GM12878 (cell line): ENCODE data around the gene MEX3D. TPM values are rescaled to one million over a fixed set of nuclear protein-coding genes. Genes with fewer than 3 reads are reported as not detected.

Source experiments
- ATAC-seq: fragments of 200-7000 bp; cut with Tn5 transposase; 3 replicates; pipeline ENCODE4 v1.9.1; 2020; ENCODE audit warnings: mild to moderate bottlenecking, moderate library complexity
- BruUV-seq: library from RNA; stranded (reverse); fragments of 400-500 nt; replicated peaks from 2 replicates; lab custom pipeline; 2021; lab: Mats Ljungman, UMichigan
- CTCF ChIA-PET: fragments of 300-600 bp; sonication (Branson Sonifier 250); formaldehyde crosslinking; extraction: SDS; loops from one replicate; lab custom pipeline; 2021; ENCODE audit warnings: inconsistent platforms; lab: Yijun Ruan, JAX
- POLR2A ChIA-PET: fragments of 350-600 bp; formaldehyde crosslinking; extraction: SDS; loops from one replicate; lab custom pipeline; 2021; ENCODE audit warnings: inconsistent platforms; lab: Charles Lee
- RAD21 ChIA-PET: fragments of 300-600 bp; sonication (Branson Sonifier 250); formaldehyde crosslinking; loops from one replicate; lab custom pipeline; 2023; ENCODE audit warnings: antibody characterized with exemption; ENCODE audit not compliant: unreplicated experiment; lab: Charles Lee
- SMC1A ChIA-PET: fragments of 300-600 bp; sonication (Branson Sonifier 250); formaldehyde crosslinking; loops from one replicate; lab custom pipeline; 2023; ENCODE audit not compliant: unreplicated experiment, uncharacterized antibody; lab: Charles Lee
- DNase-seq: peaks from one replicate; pipeline ENCODE4 v3.0.0-alpha.2; 2011; ENCODE audit warnings: low read depth, low spot score
- FAIRE-seq: peaks from 3 replicates; lab custom pipeline; 2011; peaks lifted over from hg19 to GRCh38; lab: Jason Lieb, UNC
- H2AFZ ChIP-seq: 2 replicates; pipeline ENCODE4 v1.6.0; 2011; ENCODE audit warnings: low read depth, low read length, control low read depth; ENCODE audit not compliant: control insufficient read depth
- H3K27ac ChIP-seq: 2 replicates; pipeline ENCODE4 v1.5.1; 2011; ENCODE audit warnings: control low read depth; ENCODE audit not compliant: control insufficient read depth, insufficient read depth
- H3K27me3 ChIP-seq, 2 experiments: replicated peaks in 1 of 2; 2 replicates each; pipeline versions ENCODE4 v1.6.0 to v1.6.1; 2011; ENCODE audit warnings: low read length in 1 of 2; ENCODE audit not compliant: control insufficient read depth in 2 of 2, insufficient read depth in 2 of 2
- H3K36me3 ChIP-seq, 2 experiments: 2 replicates each; pipeline ENCODE4 v1.5.1; 2011; ENCODE audit warnings: low read length in 1 of 2; ENCODE audit not compliant: control insufficient read depth in 2 of 2, insufficient read depth in 2 of 2
- H3K4me1 ChIP-seq: 2 replicates; pipeline ENCODE4 v1.6.1; 2011; ENCODE audit warnings: mild to moderate bottlenecking, low read length, moderate library complexity, mixed read lengths; ENCODE audit not compliant: control insufficient read depth, insufficient read depth
- H3K4me2 ChIP-seq: 2 replicates; pipeline ENCODE4 v1.6.0; 2011; ENCODE audit warnings: control low read depth; ENCODE audit not compliant: control insufficient read depth, insufficient read depth
- H3K4me3 ChIP-seq: fragments of 200-600 bp; sonication (generic); 2 replicates; pipeline ENCODE4 v1.5.1; 2016
- H3K79me2 ChIP-seq: 2 replicates; pipeline ENCODE4 v1.6.0; 2011; ENCODE audit warnings: low read length; ENCODE audit not compliant: control insufficient read depth, insufficient read depth
- H3K9ac ChIP-seq: 2 replicates; pipeline ENCODE4 v1.8.0; 2011; ENCODE audit warnings: low read length, control low read depth, mixed read lengths; ENCODE audit not compliant: control insufficient read depth, insufficient read depth
- H3K9me3 ChIP-seq: replicated peaks from 3 replicates; pipeline ENCODE4 v1.5.1; 2011; ENCODE audit warnings: mild to moderate bottlenecking, low read length; ENCODE audit not compliant: control insufficient read depth, insufficient read depth
- H4K20me1 ChIP-seq: 2 replicates; pipeline ENCODE4 v1.6.0; 2011; ENCODE audit not compliant: control insufficient read depth, insufficient read depth
- CBFB ChIP-seq: IDR thresholded peaks from 2 replicates; pipeline ENCODE4 v1.6.1; 2016; ENCODE audit warnings: antibody characterized with exemption, low read depth
- CHD2 ChIP-seq: IDR thresholded peaks from 2 replicates; pipeline ENCODE4 v1.6.1; 2011; ENCODE audit warnings: low read depth, low read length, improper control_type of control experiment, borderline replicate concordance
- DPF2 ChIP-seq: fragments of 450-650 bp; IDR thresholded peaks from 2 replicates; pipeline ENCODE4 v1.6.1; 2017; ENCODE audit warnings: mild to moderate bottlenecking
- HDGF ChIP-seq: fragments of 450-650 bp; IDR thresholded peaks from 2 replicates; pipeline ENCODE4 v1.6.1; 2016; ENCODE audit warnings: antibody characterized with exemption
- IKZF1 ChIP-seq: fragments of 450-650 bp; conservative IDR thresholded peaks from 2 replicates; pipeline ENCODE4 v1.6.1; 2017; ENCODE audit warnings: antibody characterized with exemption, mild to moderate bottlenecking
- KDM1A ChIP-seq: fragments of 200-600 bp; sonication (generic); IDR thresholded peaks from 2 replicates; pipeline ENCODE4 v1.6.1; 2016; ENCODE audit warnings: borderline replicate concordance
- RAD51 ChIP-seq: fragments of 450-650 bp; IDR thresholded peaks from 2 replicates; pipeline ENCODE4 v1.6.1; 2016; ENCODE audit warnings: moderate library complexity, mild to moderate bottlenecking, inconsistent platforms
- STAT1 ChIP-seq: fragments of 450-650 bp; conservative IDR thresholded peaks from 2 replicates; pipeline ENCODE4 v1.6.1; 2014; ENCODE audit warnings: antibody characterized with exemption, mild to moderate bottlenecking
- SUPT20H ChIP-seq: IDR thresholded peaks from 2 replicates; pipeline ENCODE4 v1.6.1; 2011; ENCODE audit warnings: low read depth, mild to moderate bottlenecking, low read length, moderate library complexity, borderline replicate concordance; ENCODE audit not compliant: control insufficient read depth
- WGBS: methylation state at CpG from one replicate; pipeline ENCODE4 v1.1.6; 2016; ENCODE audit warnings: low lambda C conversion rate; ENCODE audit not compliant: insufficient replicate concordance, insufficient coverage; ENCODE audit errors: missing lambda C conversion rate; 5-methylcytosine and 5-hydroxymethylcytosine counted together
- in situ Hi-C: fragments of 300-500 bp; cut with MboI; formaldehyde crosslinking; loops from 9 replicates; pipeline ENCODE4 v1.14.3; 2018; ENCODE audit warnings: mixed read lengths
- intact Hi-C: fragments of 100-400 bp; cut with micrococcal nuclease; formaldehyde crosslinking; loops from one replicate; pipeline ENCODE4 v1.14.2; 2022; ENCODE audit not compliant: unreplicated experiment
- polyA plus RNA-seq, 11 experiments: library from polyadenylated mRNA; depleted of rRNA in 4 of 11; unstranded in 6 of 11; stranded (reverse) in 5 of 11; fragments of >200 nt; fragmentation: Nextera tagmentation in 4 of 11; fragmentation: Illumina TruSeq in 1 of 11; extraction: Ambion mirVana in 4 of 11; extraction: Trizol in 1 of 11; gene quantifications; 1 replicate in 1 of 11; 2 replicates in 10 of 11; pipeline versions ENCODE4 v1.2.1 to v1.2.3, GENCODE V29; 2011 to 2016; ENCODE audit warnings: inconsistent platforms in 2 of 11, missing spikeins in 2 of 11, low read depth in 1 of 11
- total RNA-seq, 4 experiments: library from RNA; depleted of rRNA in 3 of 4; stranded (reverse); fragments of >200 nt in 3 of 4; fragmentation: Illumina TruSeq in 1 of 4; extraction: Trizol in 1 of 4; gene quantifications; 2 replicates each; pipeline versions ENCODE4 v1.2.1 to v1.2.3, GENCODE V29; 2013 to 2021
- TF ChIP-seq, protein P1 (sequence below): IDR thresholded peaks from 2 replicates; pipeline ENCODE4 v1.6.1; 2011; ENCODE audit warnings: mild to moderate bottlenecking, low read depth, low read length, moderate library complexity; ENCODE audit not compliant: insufficient replicate concordance
- TF ChIP-seq, protein P2 (sequence below): IDR thresholded peaks from 2 replicates; pipeline ENCODE4 v1.6.1; 2011; ENCODE audit warnings: borderline replicate concordance, low read depth, mild to moderate bottlenecking, moderate library complexity, mixed read lengths, low read length; ENCODE audit not compliant: insufficient read depth; ENCODE audit errors: extremely low read length

The MEX3D gene
- total and polyA plus RNA-seq, 10 of the 15 experiments (the other 5 are each of a cell fraction or from before 2014, with no cell fraction given), result 0.18 to 6.8 (median 0.81) TPM

DNA sequence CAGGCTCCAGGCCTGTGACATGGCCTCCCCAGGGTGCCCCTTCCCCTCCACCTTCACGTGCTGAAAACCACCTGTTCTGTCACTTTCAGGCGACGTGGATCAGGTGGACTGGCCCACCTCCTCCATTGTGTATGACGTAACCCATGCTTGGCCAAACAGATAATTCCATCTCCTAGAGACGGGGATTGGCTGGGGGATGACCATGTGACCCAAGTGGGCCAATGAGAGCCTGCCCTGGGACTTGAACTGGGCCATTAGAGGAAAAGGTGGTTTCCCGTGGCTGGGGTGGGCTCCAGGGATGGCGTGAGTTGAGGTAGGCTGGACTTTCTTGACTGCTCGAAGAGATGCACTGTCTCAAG is 51.8 kb downstream of the MEX3D start (continued):
- TF ChIP-seq, protein P1, sequence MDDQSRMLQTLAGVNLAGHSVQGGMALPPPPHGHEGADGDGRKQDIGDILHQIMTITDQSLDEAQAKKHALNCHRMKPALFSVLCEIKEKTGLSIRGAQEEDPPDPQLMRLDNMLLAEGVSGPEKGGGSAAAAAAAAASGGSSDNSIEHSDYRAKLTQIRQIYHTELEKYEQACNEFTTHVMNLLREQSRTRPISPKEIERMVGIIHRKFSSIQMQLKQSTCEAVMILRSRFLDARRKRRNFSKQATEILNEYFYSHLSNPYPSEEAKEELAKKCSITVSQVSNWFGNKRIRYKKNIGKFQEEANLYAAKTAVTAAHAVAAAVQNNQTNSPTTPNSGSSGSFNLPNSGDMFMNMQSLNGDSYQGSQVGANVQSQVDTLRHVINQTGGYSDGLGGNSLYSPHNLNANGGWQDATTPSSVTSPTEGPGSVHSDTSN, result no peak
- TF ChIP-seq HDGF, result no peak
- TF ChIP-seq CHD2, result no peak
- TF ChIP-seq SUPT20H, result no peak
- TF ChIP-seq, protein P2, sequence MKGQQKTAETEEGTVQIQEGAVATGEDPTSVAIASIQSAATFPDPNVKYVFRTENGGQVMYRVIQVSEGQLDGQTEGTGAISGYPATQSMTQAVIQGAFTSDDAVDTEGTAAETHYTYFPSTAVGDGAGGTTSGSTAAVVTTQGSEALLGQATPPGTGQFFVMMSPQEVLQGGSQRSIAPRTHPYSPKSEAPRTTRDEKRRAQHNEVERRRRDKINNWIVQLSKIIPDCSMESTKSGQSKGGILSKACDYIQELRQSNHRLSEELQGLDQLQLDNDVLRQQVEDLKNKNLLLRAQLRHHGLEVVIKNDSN, result peak; percentile 50
- no peak for TF ChIP-seq DPF2

DNA sequence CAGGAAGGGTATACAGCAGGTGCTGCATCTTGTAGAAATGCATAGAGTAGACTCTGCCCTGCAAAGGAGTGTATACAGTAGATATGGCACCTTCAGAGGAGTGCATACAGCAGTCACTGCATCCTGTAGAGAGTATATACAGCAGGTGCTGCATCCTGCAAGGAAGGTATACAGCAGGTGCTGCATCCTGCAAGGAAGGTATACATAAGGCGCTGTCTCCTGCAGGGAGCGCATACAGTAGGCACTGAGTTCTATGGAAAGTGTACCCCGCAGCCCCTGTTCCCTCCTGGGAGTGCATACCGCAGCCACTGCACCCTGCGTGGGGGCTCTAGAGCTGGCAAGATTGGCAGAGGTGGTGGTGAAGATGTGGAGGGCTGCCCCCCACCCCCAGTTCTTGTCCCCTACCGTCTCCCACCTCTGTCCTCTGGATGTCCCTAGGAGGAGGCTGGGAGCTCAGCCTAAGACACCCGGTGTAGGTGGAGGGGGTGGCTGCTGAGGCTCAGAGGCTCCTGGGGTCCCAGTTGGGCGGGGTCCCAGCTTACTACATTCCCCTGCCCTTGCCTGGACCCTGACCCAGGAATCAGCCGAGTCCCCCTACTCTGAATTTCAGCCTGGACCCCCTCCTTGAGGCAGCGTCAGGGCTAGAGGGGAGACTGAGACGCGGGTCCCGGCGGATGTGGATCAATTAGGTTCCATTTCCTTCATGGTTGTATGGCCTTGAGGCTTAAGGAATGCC is 53.0 kb downstream of the MEX3D start:
- FAIRE-seq, result no peak
- ChIA-PET CTCF (interaction anchor here (0.9 kb wide), 1 partner anchor 13 kb away, joined by 4 read pairs; no protein-coding TSS in a partner anchor), RAD21 (no interaction called here), SMC1A (no interaction called here), POLR2A (no interaction called here)
- no peak for ATAC-seq
- H3K79me2 ChIP-seq, result no peaks in the 10 kb centered on the region
- no peak overlapping the region for H3K9ac ChIP-seq
- intact Hi-C loops, result no loop called here
- H3K9me3 ChIP-seq, result no peaks in the 10 kb centered on the region
- no peak overlapping the region for H2AFZ ChIP-seq
- H4K20me1 ChIP-seq, result no peaks in the 10 kb centered on the region
- DNase-seq, result no peak
- no peak overlapping the region for H3K27ac ChIP-seq
- BruUV-seq, result no TSS peak
- no peaks in the 10 kb centered on the region for H3K4me1 ChIP-seq
- no peak overlapping the region for H3K4me3 ChIP-seq
- no peaks in the 10 kb centered on the region for H3K36me3 ChIP-seq
- no peak overlapping the region for H3K4me2 ChIP-seq
- TF ChIP-seq IKZF1 (no peak), CBFB (no peak), RAD51 (no peak), STAT1 (no peak), KDM1A (no peak)
- TF ChIP-seq, all 136 proteins: peak for 0
- 70% methylated on average over 13 of the region's 14 CpGs for WGBS
- no peaks in the 10 kb centered on the region for H3K27me3 ChIP-seq
- in situ Hi-C loops, result no loop called here
